ENCODE measurements around the gene MARS1.

MARS1 gene

GRCh38 chr12:57474430-57474829, 13.4 kb upstream of the MARS1 start:
- no peak overlapping the region for H3K27ac ChIP-seq (ENCODE audit: low read depth, low read length)
- H3K9me3 ChIP-seq (ENCODE audit: control insufficient read depth, insufficient read depth, low read depth, low read length) = no peaks in the 10 kb centered on the region
- peaks cover 12% of the 10 kb centered on the region for H3K36me3 ChIP-seq (ENCODE audit: control insufficient read depth, insufficient read depth, low read length)
- H3K4me3 ChIP-seq (ENCODE audit: low read depth, low read length) = no peak overlapping the region
- peaks cover 22% of the 10 kb centered on the region for H3K4me1 ChIP-seq (ENCODE audit: control insufficient read depth, insufficient read depth, low read length)
- H3K27me3 ChIP-seq (ENCODE audit: control insufficient read depth, insufficient read depth, low read length) = peaks cover 69% of the 10 kb centered on the region
- no peak overlapping the region for H3K9ac ChIP-seq (ENCODE audit: low read length)

- no peaks in the 10 kb centered on the region for H3K9me3 ChIP-seq (ENCODE audit: control insufficient read depth, insufficient read depth, low read depth, low read length)
- peaks cover 22% of the 10 kb centered on the region for H3K4me1 ChIP-seq (ENCODE audit: control insufficient read depth, insufficient read depth, low read length)
- no peak overlapping the region for H3K27ac ChIP-seq (ENCODE audit: low read depth, low read length)
- peaks cover 69% of the 10 kb centered on the region for H3K27me3 ChIP-seq (ENCODE audit: control insufficient read depth, insufficient read depth, low read length)
- H3K4me3 ChIP-seq (ENCODE audit: low read depth, low read length) = peak overlapping the region; percentile 61
- peaks cover 8% of the 10 kb centered on the region; the same call in 1 of the 2 replicates for H3K36me3 ChIP-seq (ENCODE audit: control insufficient read depth, insufficient read depth, low read length)
- no peak overlapping the region for H3K9ac ChIP-seq (ENCODE audit: low read length)
These were observed 13.0 kb upstream of the MARS1 start for GRCh38 chr12:57474862-57475261.

GRCh38 chr12:57475271-57476161, 12.4 kb upstream of the MARS1 start:
- Histone ChIP-seq H3K27ac (ENCODE audit: low read depth, low read length) (no peak overlapping the region), H3K4me1 (ENCODE audit: control insufficient read depth, insufficient read depth, low read length) (peaks cover 22% of the 10 kb centered on the region), H3K4me3 (ENCODE audit: low read depth, low read length) (peak overlapping the region; percentile 61), H3K9me3 (ENCODE audit: control insufficient read depth, insufficient read depth, low read depth, low read length) (no peaks in the 10 kb centered on the region), H3K9ac (ENCODE audit: low read length) (no peak overlapping the region), H3K27me3 (ENCODE audit: control insufficient read depth, insufficient read depth, low read length) (peaks cover 70% of the 10 kb centered on the region), H3K36me3 (ENCODE audit: control insufficient read depth, insufficient read depth, low read length) (0 out of 2 replicates have a peak, but pooled peaks cover 3% of the 10 kb centered on the region)

- H3K4me3 ChIP-seq (ENCODE audit: low read depth, low read length) = peak overlapping the region; percentile 61
- H3K9me3 ChIP-seq (ENCODE audit: control insufficient read depth, insufficient read depth, low read depth, low read length) = no peaks in the 10 kb centered on the region
- peaks cover 22% of the 10 kb centered on the region for H3K4me1 ChIP-seq (ENCODE audit: control insufficient read depth, insufficient read depth, low read length)
- H3K36me3 ChIP-seq (ENCODE audit: control insufficient read depth, insufficient read depth, low read length) = no peaks in the 10 kb centered on the region
- peaks cover 76% of the 10 kb centered on the region for H3K27me3 ChIP-seq (ENCODE audit: control insufficient read depth, insufficient read depth, low read length)
- no peak overlapping the region for H3K9ac ChIP-seq (ENCODE audit: low read length)
- H3K27ac ChIP-seq (ENCODE audit: low read depth, low read length) = no peak overlapping the region
These were observed 11.5 kb upstream of the MARS1 start for GRCh38 chr12:57476162-57476992.

GRCh38 chr12:57476993-57477709, 10.7 kb upstream of the MARS1 start:
- H3K27ac ChIP-seq (ENCODE audit: low read depth, low read length) = no peak overlapping the region
- no peak overlapping the region for H3K9ac ChIP-seq (ENCODE audit: low read length)
- no peak overlapping the region for H3K4me3 ChIP-seq (ENCODE audit: low read depth, low read length)
- H3K36me3 ChIP-seq (ENCODE audit: control insufficient read depth, insufficient read depth, low read length) = no peaks in the 10 kb centered on the region
- no peaks in the 10 kb centered on the region for H3K9me3 ChIP-seq (ENCODE audit: control insufficient read depth, insufficient read depth, low read depth, low read length)
- H3K4me1 ChIP-seq (ENCODE audit: control insufficient read depth, insufficient read depth, low read length) = peaks cover 26% of the 10 kb centered on the region
- peaks cover 71% of the 10 kb centered on the region for H3K27me3 ChIP-seq (ENCODE audit: control insufficient read depth, insufficient read depth, low read length)

GRCh38 chr12:57477710-57478681, 9.9 kb upstream of the MARS1 start:
- Histone ChIP-seq H3K4me3 (ENCODE audit: low read depth, low read length) (no peak overlapping the region), H3K4me1 (ENCODE audit: control insufficient read depth, insufficient read depth, low read length) (peaks cover 26% of the 10 kb centered on the region), H3K27ac (ENCODE audit: low read depth, low read length) (no peak overlapping the region), H3K27me3 (ENCODE audit: control insufficient read depth, insufficient read depth, low read length) (peaks cover 63% of the 10 kb centered on the region), H3K36me3 (ENCODE audit: control insufficient read depth, insufficient read depth, low read length) (no peaks in the 10 kb centered on the region), H3K9ac (ENCODE audit: low read length) (no peak overlapping the region), H3K9me3 (ENCODE audit: control insufficient read depth, insufficient read depth, low read depth, low read length) (no peaks in the 10 kb centered on the region)

- no peak overlapping the region for H3K27ac ChIP-seq (ENCODE audit: low read depth, low read length)
- no peaks in the 10 kb centered on the region for H3K36me3 ChIP-seq (ENCODE audit: control insufficient read depth, insufficient read depth, low read length)
- H3K4me1 ChIP-seq (ENCODE audit: control insufficient read depth, insufficient read depth, low read length) = peaks cover 31% of the 10 kb centered on the region
- no peak overlapping the region for H3K9ac ChIP-seq (ENCODE audit: low read length)
- H3K4me3 ChIP-seq (ENCODE audit: low read depth, low read length) = no peak overlapping the region
- no peaks in the 10 kb centered on the region for H3K9me3 ChIP-seq (ENCODE audit: control insufficient read depth, insufficient read depth, low read depth, low read length)
- peaks cover 54% of the 10 kb centered on the region for H3K27me3 ChIP-seq (ENCODE audit: control insufficient read depth, insufficient read depth, low read length)
These were observed 8.9 kb upstream of the MARS1 start for GRCh38 chr12:57479043-57479375.

- no peak within 1 kb of the TSS for H3K4me3 ChIP-seq (ENCODE audit: low read depth, low read length)
- no peak within 1 kb of the TSS for H3K9ac ChIP-seq (ENCODE audit: low read length)
- H3K27ac ChIP-seq (ENCODE audit: low read depth, low read length) = no peak within 1 kb of the TSS
- H3K9me3 ChIP-seq (ENCODE audit: control insufficient read depth, insufficient read depth, low read depth, low read length) = no peaks in the 10 kb centered on the region
- peaks cover 31% of the 10 kb centered on the region for H3K4me1 ChIP-seq (ENCODE audit: control insufficient read depth, insufficient read depth, low read length)
- H3K36me3 ChIP-seq (ENCODE audit: control insufficient read depth, insufficient read depth, low read length) = no peaks in the 10 kb centered on the region
- H3K27me3 ChIP-seq (ENCODE audit: control insufficient read depth, insufficient read depth, low read length) = peaks cover 49% of the 10 kb centered on the region
These were observed 8.3 kb upstream of the MARS1 start, which contains the start of gene ARHGAP9 for GRCh38 chr12:57479376-57480115. TSS of gene ARHGAP9 (minus strand) at chr12:57479866. CDS start at chr12:57479406, 460 bp downstream.

- Histone ChIP-seq H3K36me3 (ENCODE audit: control insufficient read depth, insufficient read depth, low read length) (no peaks in the 10 kb centered on the region), H3K4me1 (ENCODE audit: control insufficient read depth, insufficient read depth, low read length) (peaks cover 22% of the 10 kb centered on the region), H3K9ac (ENCODE audit: low read length) (no peak overlapping the region), H3K27ac (ENCODE audit: low read depth, low read length) (no peak overlapping the region), H3K4me3 (ENCODE audit: low read depth, low read length) (no peak overlapping the region), H3K27me3 (ENCODE audit: control insufficient read depth, insufficient read depth, low read length) (peaks cover 28% of the 10 kb centered on the region), H3K9me3 (ENCODE audit: control insufficient read depth, insufficient read depth, low read depth, low read length) (no peaks in the 10 kb centered on the region)
These were observed 6.2 kb upstream of the MARS1 start for GRCh38 chr12:57481671-57482070.
